Fibroblast of pulmonary artery (primary cell): ENCODE measurements around the gene RGS3.

ENCODE experiments used
- DNase-seq: peaks from one replicate; pipeline ENCODE4 v3.0.0-alpha.2; 2010; ENCODE audit warnings: low read depth
- H3K4me3 ChIP-seq: replicated peaks from 2 replicates; pipeline ENCODE4 v1.5.1; 2011; ENCODE audit warnings: low read depth, mild to moderate bottlenecking, control low read depth, low read length, moderate library complexity
- CTCF ChIP-seq: IDR thresholded peaks from 2 replicates; pipeline ENCODE4 v1.5.1; 2011; ENCODE audit warnings: mild to moderate bottlenecking, control low read depth, low read length, inconsistent platforms; ENCODE audit errors: missing control alignments

RGS3 gene

GRCh38 chr9:113530942-113531341 lies 67.4 kb downstream of the RGS3 start:
- H3K4me3 ChIP-seq = no peak overlapping the region
- DNase-seq = no peak
- TF ChIP-seq CTCF = no peak

- TF ChIP-seq CTCF = no peak
- DNase-seq = no peak
- no peak overlapping the region for H3K4me3 ChIP-seq
Observed at GRCh38 chr9:113531919-113532808, 68.6 kb downstream of the RGS3 start.

GRCh38 chr9:113532809-113533190 lies 69.3 kb downstream of the RGS3 start:
- TF ChIP-seq CTCF = no peak
- H3K4me3 ChIP-seq = no peak overlapping the region
- no peak for DNase-seq

- H3K4me3 ChIP-seq = no peak overlapping the region
- TF ChIP-seq CTCF = no peak
- no peak for DNase-seq
Observed at GRCh38 chr9:113533335-113534225, 70.1 kb downstream of the RGS3 start.

- H3K4me3 ChIP-seq = no peak overlapping the region
- DNase-seq = no peak
- TF ChIP-seq CTCF = no peak
Observed at GRCh38 chr9:113535756-113536155, 72.2 kb downstream of the RGS3 start.

- no peak overlapping the region for H3K4me3 ChIP-seq
- DNase-seq = no peak
- no peak for TF ChIP-seq CTCF
Observed at GRCh38 chr9:113536166-113536482, 72.6 kb downstream of the RGS3 start.
